Measurements from ENCODE around the gene CYBC1. TPM values are rescaled to one million over a fixed set of nuclear protein-coding genes. Genes with fewer than 3 reads are reported as not detected.

CYBC1 gene
- total and polyA plus RNA-seq, 4 donors, result 23.2 to 45.6 (median 34.9) TPM

DNA sequence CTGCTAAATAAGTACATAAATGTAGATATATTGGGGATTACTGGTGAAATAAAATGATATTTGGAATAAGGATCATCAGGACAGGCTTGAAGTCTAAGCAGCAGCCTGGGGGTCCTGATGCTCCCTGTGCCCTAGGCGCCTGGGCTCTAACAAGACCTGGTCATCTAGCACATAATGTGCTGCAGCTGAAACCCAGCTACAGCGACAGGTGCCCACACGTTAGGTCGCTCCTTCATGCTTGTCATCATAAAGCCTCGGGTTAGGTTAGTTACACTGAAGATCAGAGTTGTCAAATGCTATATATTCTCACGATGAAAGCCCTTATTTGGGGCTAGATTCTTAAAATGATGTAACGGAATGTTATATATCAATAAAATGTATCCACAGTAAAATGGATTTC is 19.5 kb upstream of the CYBC1 start:
- Histone ChIP-seq H3K27me3 (ENCODE audit: control insufficient read depth in 4 of 4, insufficient read depth in 4 of 4, low read length in 3 of 4) (no peaks in the 10 kb centered on the region), H3K27ac (ENCODE audit: low read depth in 1 of 2, low read length in 2 of 2) (no peak overlapping the region), H3K36me3 (ENCODE audit: control insufficient read depth in 4 of 4, insufficient read depth in 3 of 4, low read depth in 1 of 4, low read length in 3 of 4) (peaks cover 9 to 46% (median 25%) of the 10 kb centered on the region in 4 donors), H3K4me1 (ENCODE audit: control insufficient read depth in 4 of 4, insufficient read depth in 4 of 4, low read length in 3 of 4) (no peaks in the 10 kb centered on the region), H3K9ac (ENCODE audit: low read depth in 1 of 2, low read length in 2 of 2) (no peak overlapping the region), H3K9me3 (ENCODE audit: control insufficient read depth in 4 of 4, low read length in 3 of 4) (no peaks in the 10 kb centered on the region), H3K4me3 (ENCODE audit: low read depth in 1 of 3, low read length in 3 of 3) (no peak overlapping the region)
- no peak for DNase-seq (ENCODE audit: low spot score)
- WGBS, result 98% methylated on average over 7 of the region's 7 CpGs
- TF ChIP-seq FOXA1 (IDR thresholded peaks at IDR 0.05) (no peak), HNF4A (conservative IDR thresholded peaks at IDR 0.05) (no peak), SP1 (IDR thresholded peaks at IDR 0.05) (no peak), NR2F2 (IDR thresholded peaks at IDR 0.05) (no peak), EGR1 (IDR thresholded peaks at IDR 0.05; ENCODE audit: low read depth in 2 of 2) (no peak), TAF1 (conservative IDR thresholded peaks at IDR 0.05) (no peak), FOXA2 (IDR thresholded peaks at IDR 0.05) (no peak), YY1 (IDR thresholded peaks at IDR 0.05) (no peak), GABPA (IDR thresholded peaks at IDR 0.05 in 1 of 2, conservative IDR thresholded peaks at IDR 0.05 in 1 of 2) (no peak), JUND (IDR thresholded peaks at IDR 0.05) (no peak), RXRA (IDR thresholded peaks at IDR 0.05) (no peak), RAD21 (IDR thresholded peaks at IDR 0.05) (no peak), HNF4G (IDR thresholded peaks at IDR 0.05) (no peak)
- TF ChIP-seq, protein P1, sequence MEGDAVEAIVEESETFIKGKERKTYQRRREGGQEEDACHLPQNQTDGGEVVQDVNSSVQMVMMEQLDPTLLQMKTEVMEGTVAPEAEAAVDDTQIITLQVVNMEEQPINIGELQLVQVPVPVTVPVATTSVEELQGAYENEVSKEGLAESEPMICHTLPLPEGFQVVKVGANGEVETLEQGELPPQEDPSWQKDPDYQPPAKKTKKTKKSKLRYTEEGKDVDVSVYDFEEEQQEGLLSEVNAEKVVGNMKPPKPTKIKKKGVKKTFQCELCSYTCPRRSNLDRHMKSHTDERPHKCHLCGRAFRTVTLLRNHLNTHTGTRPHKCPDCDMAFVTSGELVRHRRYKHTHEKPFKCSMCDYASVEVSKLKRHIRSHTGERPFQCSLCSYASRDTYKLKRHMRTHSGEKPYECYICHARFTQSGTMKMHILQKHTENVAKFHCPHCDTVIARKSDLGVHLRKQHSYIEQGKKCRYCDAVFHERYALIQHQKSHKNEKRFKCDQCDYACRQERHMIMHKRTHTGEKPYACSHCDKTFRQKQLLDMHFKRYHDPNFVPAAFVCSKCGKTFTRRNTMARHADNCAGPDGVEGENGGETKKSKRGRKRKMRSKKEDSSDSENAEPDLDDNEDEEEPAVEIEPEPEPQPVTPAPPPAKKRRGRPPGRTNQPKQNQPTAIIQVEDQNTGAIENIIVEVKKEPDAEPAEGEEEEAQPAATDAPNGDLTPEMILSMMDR (IDR thresholded peaks at IDR 0.05; ENCODE audit: low read depth, low read length, missing input control), result no peak
- TF ChIP-seq, protein P2, sequence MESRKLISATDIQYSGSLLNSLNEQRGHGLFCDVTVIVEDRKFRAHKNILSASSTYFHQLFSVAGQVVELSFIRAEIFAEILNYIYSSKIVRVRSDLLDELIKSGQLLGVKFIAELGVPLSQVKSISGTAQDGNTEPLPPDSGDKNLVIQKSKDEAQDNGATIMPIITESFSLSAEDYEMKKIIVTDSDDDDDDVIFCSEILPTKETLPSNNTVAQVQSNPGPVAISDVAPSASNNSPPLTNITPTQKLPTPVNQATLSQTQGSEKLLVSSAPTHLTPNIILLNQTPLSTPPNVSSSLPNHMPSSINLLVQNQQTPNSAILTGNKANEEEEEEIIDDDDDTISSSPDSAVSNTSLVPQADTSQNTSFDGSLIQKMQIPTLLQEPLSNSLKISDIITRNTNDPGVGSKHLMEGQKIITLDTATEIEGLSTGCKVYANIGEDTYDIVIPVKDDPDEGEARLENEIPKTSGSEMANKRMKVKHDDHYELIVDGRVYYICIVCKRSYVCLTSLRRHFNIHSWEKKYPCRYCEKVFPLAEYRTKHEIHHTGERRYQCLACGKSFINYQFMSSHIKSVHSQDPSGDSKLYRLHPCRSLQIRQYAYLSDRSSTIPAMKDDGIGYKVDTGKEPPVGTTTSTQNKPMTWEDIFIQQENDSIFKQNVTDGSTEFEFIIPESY (IDR thresholded peaks at IDR 0.05), result no peak
- TF ChIP-seq, protein P3, sequence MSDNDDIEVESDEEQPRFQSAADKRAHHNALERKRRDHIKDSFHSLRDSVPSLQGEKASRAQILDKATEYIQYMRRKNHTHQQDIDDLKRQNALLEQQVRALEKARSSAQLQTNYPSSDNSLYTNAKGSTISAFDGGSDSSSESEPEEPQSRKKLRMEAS (IDR thresholded peaks at IDR 0.05), result no peak
- TF ChIP-seq, protein P4, sequence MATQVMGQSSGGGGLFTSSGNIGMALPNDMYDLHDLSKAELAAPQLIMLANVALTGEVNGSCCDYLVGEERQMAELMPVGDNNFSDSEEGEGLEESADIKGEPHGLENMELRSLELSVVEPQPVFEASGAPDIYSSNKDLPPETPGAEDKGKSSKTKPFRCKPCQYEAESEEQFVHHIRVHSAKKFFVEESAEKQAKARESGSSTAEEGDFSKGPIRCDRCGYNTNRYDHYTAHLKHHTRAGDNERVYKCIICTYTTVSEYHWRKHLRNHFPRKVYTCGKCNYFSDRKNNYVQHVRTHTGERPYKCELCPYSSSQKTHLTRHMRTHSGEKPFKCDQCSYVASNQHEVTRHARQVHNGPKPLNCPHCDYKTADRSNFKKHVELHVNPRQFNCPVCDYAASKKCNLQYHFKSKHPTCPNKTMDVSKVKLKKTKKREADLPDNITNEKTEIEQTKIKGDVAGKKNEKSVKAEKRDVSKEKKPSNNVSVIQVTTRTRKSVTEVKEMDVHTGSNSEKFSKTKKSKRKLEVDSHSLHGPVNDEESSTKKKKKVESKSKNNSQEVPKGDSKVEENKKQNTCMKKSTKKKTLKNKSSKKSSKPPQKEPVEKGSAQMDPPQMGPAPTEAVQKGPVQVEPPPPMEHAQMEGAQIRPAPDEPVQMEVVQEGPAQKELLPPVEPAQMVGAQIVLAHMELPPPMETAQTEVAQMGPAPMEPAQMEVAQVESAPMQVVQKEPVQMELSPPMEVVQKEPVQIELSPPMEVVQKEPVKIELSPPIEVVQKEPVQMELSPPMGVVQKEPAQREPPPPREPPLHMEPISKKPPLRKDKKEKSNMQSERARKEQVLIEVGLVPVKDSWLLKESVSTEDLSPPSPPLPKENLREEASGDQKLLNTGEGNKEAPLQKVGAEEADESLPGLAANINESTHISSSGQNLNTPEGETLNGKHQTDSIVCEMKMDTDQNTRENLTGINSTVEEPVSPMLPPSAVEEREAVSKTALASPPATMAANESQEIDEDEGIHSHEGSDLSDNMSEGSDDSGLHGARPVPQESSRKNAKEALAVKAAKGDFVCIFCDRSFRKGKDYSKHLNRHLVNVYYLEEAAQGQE (IDR thresholded peaks at IDR 0.05), result no peak
- TF ChIP-seq, protein P5, sequence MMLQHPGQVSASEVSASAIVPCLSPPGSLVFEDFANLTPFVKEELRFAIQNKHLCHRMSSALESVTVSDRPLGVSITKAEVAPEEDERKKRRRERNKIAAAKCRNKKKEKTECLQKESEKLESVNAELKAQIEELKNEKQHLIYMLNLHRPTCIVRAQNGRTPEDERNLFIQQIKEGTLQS (IDR thresholded peaks at IDR 0.05), result no peak

Measured in liver (tissue), 9 donors.